Activated CD8-positive, alpha-beta T cell treated with anti-CD3 and anti-CD28 coated beads for 36 hours (primary cell): ENCODE data around the gene POU1F1. TPM values are rescaled to one million over a fixed set of nuclear protein-coding genes. Genes with fewer than 3 reads are reported as not detected.

Experiments
- ATAC-seq: fragments of 200-7000 bp; cut with Tn5 transposase; one replicate; pipeline ENCODE4 v1.10.0; 2021; ENCODE audit warnings: mild to moderate bottlenecking, moderate library complexity
- CTCF ChIA-PET: fragments of 350-600 bp; sonication (Branson Sonifier 250); formaldehyde crosslinking; loops from one replicate; lab custom pipeline; 2021; ENCODE audit warnings: antibody characterized with exemption; lab: Charles Lee
- POLR2A ChIA-PET: fragments of 350-600 bp; sonication (Branson Sonifier 250); formaldehyde crosslinking; loops from one replicate; lab custom pipeline; 2021; ENCODE audit warnings: antibody characterized with exemption; lab: Charles Lee
- DNase-seq: peaks from one replicate; pipeline ENCODE4 v3.0.0-alpha.2; 2020
- H3K27ac Mint-ChIP-seq: one replicate; pipeline ENCODE4 v1.8.0; 2021; ENCODE audit warnings: mild to moderate bottlenecking, mixed read lengths
- H3K27me3 Mint-ChIP-seq: one replicate; pipeline ENCODE4 v1.8.0; 2021; ENCODE audit warnings: mixed read lengths
- H3K36me3 Mint-ChIP-seq: one replicate; pipeline ENCODE4 v1.8.0; 2021; ENCODE audit warnings: low read depth, mixed read lengths
- H3K4me1 Mint-ChIP-seq: one replicate; pipeline ENCODE4 v1.8.0; 2021; ENCODE audit warnings: low read depth, mixed read lengths
- H3K4me3 Mint-ChIP-seq: one replicate; pipeline ENCODE4 v1.8.0; 2021; ENCODE audit warnings: mild to moderate bottlenecking, moderate library complexity, mixed read lengths
- H3K9me3 Mint-ChIP-seq: one replicate; pipeline ENCODE4 v1.8.0; 2021; ENCODE audit warnings: mixed read lengths
- intact Hi-C: fragments of 100-400 bp; cut with micrococcal nuclease; formaldehyde crosslinking; loops from one replicate; pipeline ENCODE4 v1.10.0; 2022
- microRNA-seq: library from miRNA; unstranded; fragments of <30 nt; microRNA quantifications from one replicate; pipeline ENCODE4 v1.2.0, GENCODE V29; 2022; ENCODE audit warnings: borderline microRNAs expressed, borderline replicate concordance
- total RNA-seq, 2 experiments: library from RNA; stranded (reverse); gene quantifications; one replicate each; pipeline ENCODE4 v1.2.3, GENCODE V29; 2021
- TF ChIP-seq, protein P1 (sequence below): fragments of 200-600 bp; IDR thresholded peaks from one replicate; pipeline ENCODE4 v1.8.0; 2022; ENCODE audit warnings: antibody characterized with exemption, mild to moderate bottlenecking

Gene POU1F1
- total RNA-seq, 2 experiments from 2014 or later: not detected

DNA sequence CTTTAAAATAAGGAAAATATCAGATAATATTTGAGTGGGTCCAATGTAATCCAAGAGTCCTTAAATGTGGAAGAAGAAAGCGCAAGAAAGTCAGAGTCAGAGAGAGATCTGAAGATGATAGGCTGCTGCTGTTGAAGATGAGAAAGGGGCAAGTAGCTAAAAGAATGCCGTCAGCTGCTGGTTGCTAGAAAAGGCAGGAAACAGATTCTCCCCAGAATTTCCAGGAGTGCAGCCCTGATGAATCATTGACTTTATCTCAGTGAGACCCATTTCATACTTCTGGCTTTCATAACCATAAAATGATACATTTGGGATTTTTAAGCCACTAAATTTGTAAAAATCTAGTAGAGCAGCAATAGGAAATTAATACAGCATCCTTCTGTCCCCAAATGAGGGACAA is 56.8 kb downstream of the POU1F1 start:
- TF ChIP-seq, protein P1, sequence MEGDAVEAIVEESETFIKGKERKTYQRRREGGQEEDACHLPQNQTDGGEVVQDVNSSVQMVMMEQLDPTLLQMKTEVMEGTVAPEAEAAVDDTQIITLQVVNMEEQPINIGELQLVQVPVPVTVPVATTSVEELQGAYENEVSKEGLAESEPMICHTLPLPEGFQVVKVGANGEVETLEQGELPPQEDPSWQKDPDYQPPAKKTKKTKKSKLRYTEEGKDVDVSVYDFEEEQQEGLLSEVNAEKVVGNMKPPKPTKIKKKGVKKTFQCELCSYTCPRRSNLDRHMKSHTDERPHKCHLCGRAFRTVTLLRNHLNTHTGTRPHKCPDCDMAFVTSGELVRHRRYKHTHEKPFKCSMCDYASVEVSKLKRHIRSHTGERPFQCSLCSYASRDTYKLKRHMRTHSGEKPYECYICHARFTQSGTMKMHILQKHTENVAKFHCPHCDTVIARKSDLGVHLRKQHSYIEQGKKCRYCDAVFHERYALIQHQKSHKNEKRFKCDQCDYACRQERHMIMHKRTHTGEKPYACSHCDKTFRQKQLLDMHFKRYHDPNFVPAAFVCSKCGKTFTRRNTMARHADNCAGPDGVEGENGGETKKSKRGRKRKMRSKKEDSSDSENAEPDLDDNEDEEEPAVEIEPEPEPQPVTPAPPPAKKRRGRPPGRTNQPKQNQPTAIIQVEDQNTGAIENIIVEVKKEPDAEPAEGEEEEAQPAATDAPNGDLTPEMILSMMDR: no peak
- no peaks in the 10 kb centered on the region for H3K36me3 Mint-ChIP-seq
- DNase-seq: no peak
- peaks cover 22% of the 10 kb centered on the region for H3K27me3 Mint-ChIP-seq
- no peak for ATAC-seq
- no peak overlapping the region for H3K27ac Mint-ChIP-seq
- no peaks in the 10 kb centered on the region for H3K4me1 Mint-ChIP-seq
- POLR2A ChIA-PET: no interaction called here
- intact Hi-C loops: no loop called here
- CTCF ChIA-PET: no interaction called here
- no peak overlapping the region for H3K4me3 Mint-ChIP-seq
- H3K9me3 Mint-ChIP-seq: peaks cover 2% of the 10 kb centered on the region

DNA sequence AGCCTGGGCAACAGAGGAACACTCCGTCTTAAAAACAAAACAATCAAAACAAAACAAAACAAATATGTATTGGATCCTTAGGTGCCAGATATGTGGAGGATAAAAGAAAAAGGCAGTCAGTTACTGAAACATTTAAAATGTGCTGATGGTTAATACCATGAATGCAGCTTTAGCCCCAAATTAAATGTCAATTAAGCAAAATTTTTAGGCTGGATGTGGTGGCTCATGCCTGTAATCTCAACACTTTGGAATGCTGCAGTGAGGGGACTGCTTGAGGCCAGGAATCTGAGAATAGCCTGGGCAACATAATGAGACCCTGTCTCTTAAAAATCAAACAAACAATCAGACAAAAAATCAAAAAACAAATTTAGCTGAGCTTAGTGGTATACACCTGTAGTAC is 57.8 kb downstream of the POU1F1 start:
- no peak for DNase-seq
- ChIA-PET POLR2A (no interaction called here), CTCF (interaction anchor here (1.2 kb wide), 1 partner anchor 9 kb away, joined by 3 read pairs; no protein-coding TSS in a partner anchor)
- Mint-ChIP-seq H3K9me3 (peaks cover 2% of the 10 kb centered on the region), H3K36me3 (no peaks in the 10 kb centered on the region), H3K4me1 (no peaks in the 10 kb centered on the region), H3K27me3 (peaks cover 24% of the 10 kb centered on the region), H3K27ac (no peak overlapping the region), H3K4me3 (no peak overlapping the region)
- intact Hi-C loops: no loop called here
- TF ChIP-seq, protein P1: no peak
- no peak for ATAC-seq

Small RNA genes within 50 kb of the gene (microRNA-seq; reads per million reads assigned to microRNA genes)
- not detected for gene MIR4795

Other genes with a start within 250 kb of the POU1F1 start
- 10 to 100 TPM; 22.7 to 26.2 TPM for gene CHMP2B, start 49.3 kb downstream of the POU1F1 start, total RNA-seq